ENCODE results near the gene GAL.

GAL gene

GRCh38 chr11:68658661-68659060, 25.7 kb upstream of the GAL start:
- DNase-seq (ENCODE audit: extremely low read depth in 1 of 2, low read depth in 1 of 2), result no peak

- no peak for DNase-seq (ENCODE audit: extremely low read depth in 1 of 2, low read depth in 1 of 2)
Observed at GRCh38 chr11:68659158-68659921, 25.0 kb upstream of the GAL start.

DNA sequence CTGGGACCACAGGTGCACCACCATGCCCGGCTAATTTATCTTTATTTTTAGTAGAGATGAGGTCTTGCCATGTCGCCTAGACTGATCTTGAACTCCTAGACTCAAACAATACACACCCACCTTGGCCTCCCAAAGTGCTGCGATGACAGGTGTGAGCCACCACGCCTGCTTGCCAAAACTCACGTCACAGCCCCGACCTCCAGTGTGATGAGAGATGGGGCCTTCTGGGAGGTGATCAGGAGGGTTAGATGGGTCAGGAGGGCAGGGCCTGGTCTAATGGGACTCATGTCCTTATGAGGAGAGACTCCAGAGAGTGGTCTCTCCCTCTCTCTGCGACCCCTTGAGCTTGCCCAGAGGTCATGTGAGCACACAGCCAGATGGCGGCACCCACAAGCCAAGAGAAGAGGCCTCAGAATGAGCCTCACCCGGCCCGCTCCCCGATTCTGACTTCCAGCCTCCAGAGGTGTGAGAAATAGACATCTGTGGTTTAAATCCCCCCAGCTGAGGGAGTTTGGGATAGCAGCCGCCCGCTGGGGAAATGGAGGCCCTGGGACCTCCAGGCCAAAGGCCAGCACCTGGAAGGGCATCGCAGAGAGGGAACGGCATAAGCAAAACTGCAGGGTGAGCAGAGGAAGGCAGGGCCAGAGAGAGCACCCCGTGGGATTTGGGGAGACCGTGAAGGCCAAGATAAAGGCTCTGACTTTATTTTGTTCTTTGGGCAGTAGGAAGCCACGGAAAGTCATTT, 24.1 kb upstream of the GAL start:
- no peak for DNase-seq (ENCODE audit: extremely low read depth in 1 of 2, low read depth in 1 of 2)

DNA sequence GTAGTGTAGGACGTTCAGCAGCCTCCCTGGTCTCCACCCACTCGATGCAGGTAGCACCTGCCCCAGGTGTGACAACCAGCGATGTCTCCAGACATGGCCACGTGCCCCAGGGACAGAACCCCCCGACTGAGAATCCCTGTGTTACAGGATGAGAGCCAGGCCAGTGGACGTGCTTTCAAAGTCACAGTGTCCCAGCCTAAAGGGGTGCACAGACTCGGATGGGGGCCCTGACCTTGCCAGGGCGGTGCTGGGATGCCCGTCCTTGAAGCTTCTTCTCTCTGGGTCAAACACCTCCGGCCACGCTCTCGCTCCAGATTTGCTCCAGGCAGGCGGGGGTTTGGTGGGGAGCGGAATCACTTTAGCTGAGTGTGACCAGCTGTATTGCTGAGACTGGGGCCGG, 23.3 kb upstream of the GAL start:
- no peak for DNase-seq (ENCODE audit: extremely low read depth in 1 of 2, low read depth in 1 of 2)

GRCh38 chr11:68661697-68662603, 22.4 kb upstream of the GAL start:
- no peak for DNase-seq (ENCODE audit: extremely low read depth in 1 of 2, low read depth in 1 of 2)

GRCh38 chr11:68663482-68664010, 20.8 kb upstream of the GAL start:
- DNase-seq (ENCODE audit: extremely low read depth in 1 of 2, low read depth in 1 of 2), result no peak

- DNase-seq (ENCODE audit: extremely low read depth in 1 of 2, low read depth in 1 of 2), result no peak
Observed at GRCh38 chr11:68664141-68664540, 20.2 kb upstream of the GAL start.

DNA sequence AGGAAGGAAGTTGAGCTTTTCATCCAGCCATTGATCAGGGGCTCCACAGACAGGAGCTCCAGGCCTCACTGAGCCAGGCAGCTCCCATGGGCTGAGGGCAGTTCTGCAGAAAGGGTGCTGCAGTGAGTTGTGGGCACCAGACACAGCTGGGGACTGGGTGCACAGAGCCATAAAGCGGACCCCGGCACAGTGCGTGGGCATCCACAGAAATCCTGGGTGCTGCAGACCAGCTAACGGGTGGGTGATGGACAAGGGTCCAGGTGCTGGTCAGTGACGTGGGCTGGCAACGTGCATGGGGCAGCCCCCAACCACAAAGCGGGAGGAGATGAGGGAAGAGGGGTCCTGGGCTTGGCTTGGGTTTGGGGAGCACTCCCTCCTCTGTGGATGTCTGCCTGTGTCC, 19.4 kb upstream of the GAL start:
- no peak for DNase-seq (ENCODE audit: extremely low read depth in 1 of 2, low read depth in 1 of 2)

DNA sequence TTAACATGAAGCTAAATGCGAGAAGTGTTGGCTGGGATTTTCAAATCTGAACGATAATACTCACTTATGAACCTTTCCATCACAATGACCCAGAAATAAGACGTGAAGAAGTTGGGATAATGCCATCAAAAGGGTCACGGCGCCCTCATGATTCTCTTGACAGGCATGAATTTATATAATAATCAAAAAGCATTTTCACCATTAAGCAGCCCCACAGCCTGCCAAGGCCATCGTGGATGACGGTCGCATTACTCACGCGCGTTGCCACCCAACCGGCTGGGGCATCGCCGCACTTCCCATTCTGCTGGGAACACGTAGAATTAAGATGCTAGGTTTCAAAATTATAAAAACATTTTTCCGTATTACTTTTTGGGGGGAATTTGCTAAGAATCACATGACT, 18.9 kb upstream of the GAL start:
- no peak for DNase-seq (ENCODE audit: extremely low read depth in 1 of 2, low read depth in 1 of 2)

GRCh38 chr11:68666849-68667248, 17.5 kb upstream of the GAL start:
- DNase-seq (ENCODE audit: extremely low read depth in 1 of 2, low read depth in 1 of 2), result no peak

DNA sequence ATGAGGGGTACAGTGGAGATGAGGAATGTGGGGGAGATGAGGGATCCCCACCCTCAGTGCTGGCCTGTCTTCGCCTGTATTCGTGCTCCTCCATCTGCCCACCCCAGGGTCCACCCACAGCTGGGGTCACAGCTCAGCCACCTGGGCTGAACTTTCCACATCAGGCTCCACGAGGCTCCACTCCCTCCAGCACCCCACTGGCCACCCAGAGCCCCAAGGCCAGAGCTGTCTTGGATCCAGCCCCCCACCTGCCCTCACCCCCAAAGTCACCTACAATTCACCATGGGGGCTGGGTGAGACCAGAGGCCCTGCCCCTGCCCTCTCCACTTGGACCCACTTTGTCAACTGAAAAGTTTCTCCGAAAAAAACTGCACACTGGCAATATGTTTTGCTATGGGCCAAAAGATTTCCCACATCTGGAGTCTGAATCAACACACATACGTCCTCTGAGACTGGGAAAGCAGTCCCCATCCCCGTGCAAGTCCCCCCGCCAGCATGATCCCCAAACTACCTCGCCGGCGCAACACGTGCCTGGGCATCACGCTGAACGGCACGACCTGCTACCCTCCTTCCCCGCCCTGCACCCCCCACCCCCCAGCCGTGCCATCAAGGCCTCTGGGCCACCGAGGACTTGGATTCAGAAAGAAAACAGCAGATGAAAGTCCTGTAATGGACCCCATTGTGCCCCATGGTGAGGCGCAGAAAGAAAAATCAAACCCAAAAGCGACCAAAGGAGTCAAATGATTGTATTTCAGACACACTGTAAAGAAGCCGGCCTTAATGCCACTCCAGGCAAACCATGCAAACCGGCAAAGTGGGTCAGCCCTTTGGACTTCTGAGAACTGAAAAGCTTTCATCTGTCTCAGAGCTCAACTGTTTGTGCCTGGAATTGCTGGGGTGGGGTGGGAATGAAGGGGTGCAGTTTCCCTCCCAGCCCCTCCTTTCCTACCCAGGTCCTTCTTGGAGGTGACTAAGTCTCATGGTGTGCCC, 16.5 kb upstream of the GAL start:
- DNase-seq (ENCODE audit: extremely low read depth in 1 of 2, low read depth in 1 of 2), result no peak

- no peak for DNase-seq (ENCODE audit: extremely low read depth in 1 of 2, low read depth in 1 of 2)
Observed at GRCh38 chr11:68669301-68670090, 14.8 kb upstream of the GAL start.

DNA sequence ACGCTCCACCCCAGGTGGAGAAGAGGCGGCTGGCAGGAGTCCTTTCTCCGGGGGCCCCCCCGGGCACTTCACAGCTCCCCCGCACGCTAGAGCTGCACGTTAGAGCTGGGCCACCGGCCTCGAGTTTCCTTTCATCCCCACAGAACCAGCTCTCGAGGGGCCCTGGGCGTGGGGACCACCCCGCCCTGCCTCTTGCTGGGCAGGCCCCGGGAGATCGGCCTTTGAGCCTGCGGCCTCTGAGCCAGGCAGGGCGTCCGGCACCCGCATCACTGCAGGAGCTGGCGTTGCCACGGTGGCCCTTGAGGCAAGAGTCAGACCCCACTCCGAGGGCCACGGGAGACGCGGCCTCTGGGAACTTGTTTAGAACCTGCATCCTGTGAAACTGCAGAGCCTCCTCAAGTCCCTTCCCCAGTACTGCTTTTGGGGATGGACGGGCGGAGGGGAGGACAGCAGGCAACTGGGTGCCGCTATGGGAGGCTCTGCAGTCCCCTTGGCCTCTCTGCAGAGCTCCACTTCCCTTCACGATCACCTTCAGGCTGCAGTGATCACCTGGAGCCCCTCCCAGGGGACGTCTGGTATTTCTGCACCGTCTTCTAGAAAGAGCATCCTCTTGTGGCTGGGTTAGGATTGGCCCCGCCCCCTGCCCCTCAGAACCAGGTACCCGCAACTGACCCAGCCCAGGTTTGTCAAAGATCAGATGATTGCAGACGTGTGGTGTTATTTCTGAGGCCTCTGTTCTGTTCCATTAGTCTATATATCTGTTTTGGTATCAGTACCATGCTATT, 13.9 kb upstream of the GAL start:
- DNase-seq (ENCODE audit: extremely low read depth in 1 of 2, low read depth in 1 of 2), result no peak

- DNase-seq (ENCODE audit: extremely low read depth in 1 of 2, low read depth in 1 of 2), result no peak
Observed at GRCh38 chr11:68673306-68673945, 10.9 kb upstream of the GAL start.

- no peak for DNase-seq (ENCODE audit: extremely low read depth in 1 of 2, low read depth in 1 of 2)
Observed at GRCh38 chr11:68673991-68674390, 10.4 kb upstream of the GAL start.

- DNase-seq (ENCODE audit: extremely low read depth in 1 of 2, low read depth in 1 of 2), result no peak
Observed at GRCh38 chr11:68674461-68674860, 9.9 kb upstream of the GAL start.

DNA sequence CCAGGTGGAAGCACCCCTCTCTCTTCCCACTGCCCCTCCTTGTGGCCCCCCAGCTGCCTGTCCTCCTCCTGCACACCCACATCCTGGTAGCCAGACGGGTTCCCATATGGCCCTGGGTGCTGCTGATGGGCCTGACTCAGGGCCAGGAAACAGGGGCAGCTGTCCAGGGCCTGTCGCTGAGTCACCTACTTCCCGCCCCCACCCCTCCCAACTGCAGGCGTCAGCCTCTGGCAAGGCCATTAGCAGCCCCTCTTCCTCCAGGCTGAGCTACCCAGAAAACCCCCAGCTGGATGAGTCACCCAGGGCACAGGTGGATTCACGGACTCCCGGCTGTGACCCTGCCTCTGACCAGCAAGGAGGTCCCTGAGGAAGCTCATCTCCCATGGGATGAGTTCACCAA, 6.9 kb upstream of the GAL start:
- no peak for DNase-seq (ENCODE audit: extremely low read depth in 1 of 2, low read depth in 1 of 2)

DNA sequence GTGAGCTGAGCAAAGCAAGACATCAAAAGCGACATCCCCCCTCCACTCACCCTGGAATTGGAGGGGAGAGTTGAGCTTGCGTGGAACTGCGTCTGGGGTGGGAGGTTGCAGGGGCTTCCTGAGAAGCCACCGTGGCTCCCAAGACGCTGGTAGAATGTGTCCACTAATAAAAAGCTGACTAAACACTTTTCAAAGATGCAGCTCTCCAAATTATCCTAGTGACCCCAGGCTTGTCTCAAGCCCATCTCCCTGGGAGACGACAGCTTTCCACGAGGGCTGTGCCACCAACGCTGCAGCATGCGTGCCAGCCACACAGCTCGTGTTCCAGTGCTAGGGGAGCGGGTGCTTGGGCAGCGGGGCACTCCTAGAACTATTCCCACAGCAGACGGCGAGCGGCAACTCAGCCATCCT, 6.3 kb upstream of the GAL start:
- DNase-seq (ENCODE audit: extremely low read depth in 1 of 2, low read depth in 1 of 2), result no peak

Data from activated CD8-positive, alpha-beta memory T cell treated with anti-CD3 and anti-CD28 coated beads for 1 hour (primary cell).